Stimulated activated naive CD8-positive, alpha-beta T cell treated with anti-CD3 and anti-CD28 coated beads, Interleukin-15, Interleukin-2, amounts not matched to agents 100 ng/mL and 50 ng/mL, for 24 hours (primary cell): ENCODE data around the gene TSEN34.
A peak's percentile ranks its signal among the peaks of the same experiment; 100 is the strongest.
"Not testable (repeated sequence)": the region's sequence is repeated elsewhere in the genome, so short reads cannot be mapped to it uniquely, and the experiment has no call there.

Experiments
- H3K27ac Mint-ChIP-seq: one replicate; pipeline ENCODE4 v1.8.0; 2021; ENCODE audit warnings: mild to moderate bottlenecking, mixed read lengths
- H3K27me3 Mint-ChIP-seq: one replicate; pipeline ENCODE4 v1.8.0; 2021; ENCODE audit warnings: mixed read lengths
- H3K36me3 Mint-ChIP-seq: one replicate; pipeline ENCODE4 v1.8.0; 2021; ENCODE audit warnings: low read depth, mixed read lengths
- H3K4me1 Mint-ChIP-seq: one replicate; pipeline ENCODE4 v1.8.0; 2021; ENCODE audit warnings: low read depth, mixed read lengths
- H3K4me3 Mint-ChIP-seq: one replicate; pipeline ENCODE4 v1.8.0; 2021; ENCODE audit warnings: mild to moderate bottlenecking, mixed read lengths
- H3K9me3 Mint-ChIP-seq: one replicate; pipeline ENCODE4 v1.8.0; 2021; ENCODE audit warnings: mixed read lengths

TSEN34 gene

GRCh38 chr19:54207193-54207592 lies 16.1 kb downstream of the TSEN34 start:
- peaks cover 74% of the 10 kb centered on the region for H3K36me3 Mint-ChIP-seq
- H3K4me3 Mint-ChIP-seq, result peak overlapping the region; percentile 70

GRCh38 chr19:54207676-54207982 lies 16.5 kb downstream of the TSEN34 start:
- Mint-ChIP-seq H3K27ac (peak overlapping the region; percentile 89), H3K4me3 (peak overlapping the region; percentile 70), H3K27me3 (no peaks in the 10 kb centered on the region), H3K36me3 (peaks cover 70% of the 10 kb centered on the region), H3K9me3 (no peaks in the 10 kb centered on the region), H3K4me1 (peaks cover 92% of the 10 kb centered on the region)

More at GRCh38 chr19:54207193-54207592, 16.1 kb downstream of the TSEN34 start:
- Mint-ChIP-seq H3K4me1 (peaks cover 96% of the 10 kb centered on the region), H3K27ac (peak overlapping the region; percentile 89)
- not testable (repeated sequence) for H3K9me3 Mint-ChIP-seq, H3K27me3 Mint-ChIP-seq

GRCh38 chr19:54207983-54208783 lies 17.1 kb downstream of the TSEN34 start:
- H3K4me3 Mint-ChIP-seq, result peak overlapping the region; percentile 70
- H3K36me3 Mint-ChIP-seq, result peaks cover 64% of the 10 kb centered on the region
- H3K4me1 Mint-ChIP-seq, result peaks cover 86% of the 10 kb centered on the region

GRCh38 chr19:54208784-54209057 lies 17.6 kb downstream of the TSEN34 start:
- Mint-ChIP-seq H3K27ac (peak overlapping the region; percentile 89), H3K9me3 (no peaks in the 10 kb centered on the region), H3K36me3 (peaks cover 59% of the 10 kb centered on the region), H3K27me3 (no peaks in the 10 kb centered on the region), H3K4me1 (peaks cover 81% of the 10 kb centered on the region), H3K4me3 (peak overlapping the region; percentile 70)

More at GRCh38 chr19:54207983-54208783, 17.1 kb downstream of the TSEN34 start:
- Mint-ChIP-seq H3K9me3 (no peaks in the 10 kb centered on the region), H3K27ac (peak overlapping the region; percentile 89), H3K27me3 (no peaks in the 10 kb centered on the region)

GRCh38 chr19:54209058-54209810 lies 18.1 kb downstream of the TSEN34 start:
- H3K9me3 Mint-ChIP-seq, result no peaks in the 10 kb centered on the region
- H3K36me3 Mint-ChIP-seq, result peaks cover 54% of the 10 kb centered on the region
- peak overlapping the region; percentile 23 for H3K4me3 Mint-ChIP-seq
- H3K4me1 Mint-ChIP-seq, result peaks cover 76% of the 10 kb centered on the region
- H3K27me3 Mint-ChIP-seq, result no peaks in the 10 kb centered on the region
- no peak overlapping the region for H3K27ac Mint-ChIP-seq

- Mint-ChIP-seq H3K27me3 (no peaks in the 10 kb centered on the region), H3K9me3 (no peaks in the 10 kb centered on the region), H3K36me3 (peaks cover 46% of the 10 kb centered on the region), H3K4me1 (peaks cover 68% of the 10 kb centered on the region), H3K4me3 (peak overlapping the region; percentile 44), H3K27ac (peak overlapping the region; percentile 78)
These were observed 18.8 kb downstream of the TSEN34 start for GRCh38 chr19:54209811-54210494.

- Mint-ChIP-seq H3K4me1 (peaks cover 55% of the 10 kb centered on the region), H3K4me3 (peak overlapping the region; percentile 44), H3K27ac (peak overlapping the region; percentile 78), H3K27me3 (no peaks in the 10 kb centered on the region), H3K36me3 (peaks cover 34% of the 10 kb centered on the region), H3K9me3 (no peaks in the 10 kb centered on the region)
These were observed 20.1 kb downstream of the TSEN34 start for GRCh38 chr19:54211235-54211634.

GRCh38 chr19:54214217-54214616 lies 23.1 kb downstream of the TSEN34 start:
- H3K27ac Mint-ChIP-seq, H3K4me3 Mint-ChIP-seq, H3K9me3 Mint-ChIP-seq, H3K27me3 Mint-ChIP-seq, H3K36me3 Mint-ChIP-seq: not testable (repeated sequence)
- H3K4me1 Mint-ChIP-seq, result peaks cover 26% of the 10 kb centered on the region

GRCh38 chr19:54214734-54215133 lies 23.6 kb downstream of the TSEN34 start:
- not testable (repeated sequence) for H3K4me3 Mint-ChIP-seq, H3K9me3 Mint-ChIP-seq, H3K36me3 Mint-ChIP-seq, H3K27ac Mint-ChIP-seq, H3K27me3 Mint-ChIP-seq
- peaks cover 20% of the 10 kb centered on the region for H3K4me1 Mint-ChIP-seq

GRCh38 chr19:54216869-54217268 lies 25.8 kb downstream of the TSEN34 start:
- Mint-ChIP-seq H3K9me3 (no peaks in the 10 kb centered on the region), H3K27ac (no peak overlapping the region), H3K4me3 (no peak overlapping the region), H3K27me3 (no peaks in the 10 kb centered on the region), H3K36me3 (no peaks in the 10 kb centered on the region), H3K4me1 (peaks cover 2% of the 10 kb centered on the region)

- H3K4me3 Mint-ChIP-seq, H3K27ac Mint-ChIP-seq, H3K4me1 Mint-ChIP-seq, H3K36me3 Mint-ChIP-seq, H3K9me3 Mint-ChIP-seq, H3K27me3 Mint-ChIP-seq: not testable (repeated sequence)
These were observed 26.6 kb downstream of the TSEN34 start for GRCh38 chr19:54217517-54218247.

GRCh38 chr19:54218259-54218658 lies 27.2 kb downstream of the TSEN34 start:
- no peak overlapping the region for H3K4me3 Mint-ChIP-seq
- no peaks in the 10 kb centered on the region for H3K27me3 Mint-ChIP-seq
- no peak overlapping the region for H3K27ac Mint-ChIP-seq
- no peaks in the 10 kb centered on the region for H3K9me3 Mint-ChIP-seq
- no peaks in the 10 kb centered on the region for H3K4me1 Mint-ChIP-seq
- no peaks in the 10 kb centered on the region for H3K36me3 Mint-ChIP-seq

GRCh38 chr19:54218960-54219661 lies 28.0 kb downstream of the TSEN34 start:
- Mint-ChIP-seq H3K4me1 (no peaks in the 10 kb centered on the region), H3K36me3 (no peaks in the 10 kb centered on the region), H3K4me3 (no peak overlapping the region), H3K27ac (no peak overlapping the region), H3K27me3 (peaks cover 8% of the 10 kb centered on the region), H3K9me3 (no peaks in the 10 kb centered on the region)

GRCh38 chr19:54219702-54220101 lies 28.6 kb downstream of the TSEN34 start:
- H3K9me3 Mint-ChIP-seq, H3K36me3 Mint-ChIP-seq, H3K27me3 Mint-ChIP-seq, H3K4me1 Mint-ChIP-seq, H3K27ac Mint-ChIP-seq, H3K4me3 Mint-ChIP-seq: not testable (repeated sequence)
